GM18909 (cell line): ENCODE results near the gene PARP8.
"Not testable (repeated sequence)": the region's sequence is repeated elsewhere in the genome, so short reads cannot be mapped to it uniquely, and the experiment has no call there.

Experiments used
- ATAC-seq: cut with Tn5 transposase; IDR thresholded peaks from one replicate; pipeline ENCODE4 v1.9.1; 2021; ENCODE audit warnings: mild to moderate bottlenecking; ENCODE audit not compliant: unreplicated experiment, poor library complexity

The PARP8 gene, protein sequence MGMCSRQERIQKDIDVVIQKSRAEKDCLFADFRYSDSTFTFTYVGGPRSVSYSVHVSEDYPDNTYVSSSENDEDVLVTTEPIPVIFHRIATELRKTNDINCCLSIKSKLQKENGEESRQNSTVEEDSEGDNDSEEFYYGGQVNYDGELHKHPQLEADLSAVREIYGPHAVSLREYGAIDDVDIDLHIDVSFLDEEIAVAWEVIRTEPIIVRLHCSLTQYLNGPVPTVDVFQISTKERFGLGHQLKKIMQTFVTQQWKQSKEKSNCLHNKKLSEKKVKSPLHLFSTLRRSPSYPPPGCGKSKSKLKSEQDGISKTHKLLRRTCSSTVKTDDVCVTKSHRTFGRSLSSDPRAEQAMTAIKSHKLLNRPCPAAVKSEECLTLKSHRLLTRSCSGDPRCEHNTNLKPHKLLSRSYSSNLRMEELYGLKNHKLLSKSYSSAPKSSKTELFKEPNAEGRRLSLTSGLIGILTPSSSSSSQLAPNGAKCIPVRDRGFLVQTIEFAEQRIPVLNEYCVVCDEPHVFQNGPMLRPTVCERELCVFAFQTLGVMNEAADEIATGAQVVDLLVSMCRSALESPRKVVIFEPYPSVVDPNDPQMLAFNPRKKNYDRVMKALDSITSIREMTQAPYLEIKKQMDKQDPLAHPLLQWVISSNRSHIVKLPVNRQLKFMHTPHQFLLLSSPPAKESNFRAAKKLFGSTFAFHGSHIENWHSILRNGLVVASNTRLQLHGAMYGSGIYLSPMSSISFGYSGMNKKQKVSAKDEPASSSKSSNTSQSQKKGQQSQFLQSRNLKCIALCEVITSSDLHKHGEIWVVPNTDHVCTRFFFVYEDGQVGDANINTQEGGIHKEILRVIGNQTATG

DNA sequence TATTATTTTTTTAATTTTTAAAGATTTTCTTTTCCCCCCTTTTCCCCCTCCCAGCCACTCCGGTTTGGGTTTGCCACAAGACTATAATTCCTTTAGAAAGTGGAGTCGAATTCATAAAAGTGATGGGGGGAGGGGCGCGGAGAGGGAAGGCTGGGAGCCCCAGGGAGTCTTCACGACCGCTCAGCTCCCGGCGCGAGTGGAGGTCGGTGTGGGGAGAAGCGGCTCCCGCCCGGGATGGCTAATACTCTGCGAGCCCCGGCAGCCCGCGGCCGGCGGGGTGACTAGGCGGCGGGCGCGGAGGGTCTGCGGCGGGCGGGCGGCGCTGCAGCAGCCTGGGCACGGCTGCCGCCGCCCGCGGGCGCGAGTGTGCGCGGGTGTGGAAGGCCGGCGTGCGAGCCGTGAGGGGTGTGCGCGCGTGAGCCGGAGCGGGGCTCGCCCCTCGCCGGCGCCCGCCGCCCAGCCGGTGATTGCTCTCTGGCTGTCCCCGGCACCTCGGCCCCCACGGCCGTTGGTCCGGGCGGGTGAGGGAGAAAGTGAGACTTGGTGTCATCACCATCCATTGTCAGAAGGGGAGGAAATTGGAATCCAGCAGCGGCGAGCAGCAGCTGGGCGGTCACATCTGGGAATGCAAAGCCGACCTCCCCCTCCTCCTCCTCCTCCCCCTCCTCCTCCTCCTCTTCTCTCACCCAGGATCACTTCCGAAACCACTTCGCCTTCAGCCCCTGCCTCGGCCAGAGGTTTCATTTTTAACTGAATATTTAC lies at the start of gene PARP8:
PARP8 (plus strand) TSS at position 377 of the 762 bp plus-strand sequence. CDS start 459 bp downstream, outside the sequence.
- ATAC-seq = peak; percentile 52

DNA sequence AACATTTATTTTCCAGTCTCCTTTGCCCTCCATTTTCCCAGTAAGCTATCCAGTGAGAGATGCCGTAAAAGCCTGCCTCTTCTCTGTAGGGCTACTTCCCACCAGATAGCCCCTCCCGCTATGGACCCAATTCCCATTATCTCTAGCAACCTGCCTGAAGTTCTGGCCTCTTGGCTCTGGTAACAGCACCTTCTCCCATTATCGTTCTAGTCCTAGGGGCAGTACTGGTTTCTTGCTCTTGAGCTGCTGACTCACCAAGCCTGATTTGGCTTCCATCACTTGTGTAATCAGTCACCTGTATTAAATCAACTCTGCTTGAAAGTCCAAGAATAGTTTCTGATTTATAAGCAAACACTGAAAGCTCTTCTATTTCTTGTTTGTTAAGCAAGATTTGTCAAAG lies 42.8 kb upstream of the PARP8 start:
- no peak for ATAC-seq

DNA sequence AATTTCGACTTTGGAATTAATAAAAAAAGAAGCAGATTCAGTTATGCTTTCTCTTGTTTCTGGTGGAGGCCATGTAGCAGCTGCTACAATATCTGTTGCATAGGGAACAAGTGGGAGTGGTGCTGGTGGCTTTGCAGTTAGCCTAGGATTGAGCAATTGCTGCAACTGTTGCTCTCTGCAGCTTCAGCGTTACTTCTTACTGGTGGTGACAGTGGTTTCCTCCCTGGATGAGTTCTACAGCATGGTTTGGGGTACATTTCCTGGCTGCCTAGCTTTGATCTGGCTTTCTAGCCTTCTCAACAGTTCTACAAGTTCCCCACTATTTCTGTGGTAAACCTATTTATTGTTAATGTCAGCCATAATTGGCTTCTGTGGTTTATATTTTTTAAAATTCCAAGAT lies 31.6 kb upstream of the PARP8 start:
- not testable (repeated sequence) for ATAC-seq

DNA sequence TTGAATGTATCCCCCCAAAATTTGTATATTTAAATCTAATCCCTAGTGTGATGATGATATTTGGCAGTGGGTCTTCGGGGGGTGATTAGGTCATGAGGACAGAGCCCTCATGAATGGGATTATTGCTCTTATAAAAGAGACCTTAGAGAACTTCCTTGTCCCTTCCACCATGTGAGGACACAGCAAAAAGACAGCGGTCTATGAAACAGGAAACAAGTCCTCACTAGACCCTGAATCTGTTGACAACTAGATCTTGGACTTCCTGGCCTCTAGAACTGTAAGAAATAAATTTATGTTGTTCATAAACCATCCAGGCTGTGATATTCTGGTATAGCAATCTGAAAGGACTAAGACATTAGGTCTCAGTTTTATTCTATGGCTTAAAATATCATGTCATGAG lies 28.9 kb upstream of the PARP8 start:
- ATAC-seq = not testable (repeated sequence)

DNA sequence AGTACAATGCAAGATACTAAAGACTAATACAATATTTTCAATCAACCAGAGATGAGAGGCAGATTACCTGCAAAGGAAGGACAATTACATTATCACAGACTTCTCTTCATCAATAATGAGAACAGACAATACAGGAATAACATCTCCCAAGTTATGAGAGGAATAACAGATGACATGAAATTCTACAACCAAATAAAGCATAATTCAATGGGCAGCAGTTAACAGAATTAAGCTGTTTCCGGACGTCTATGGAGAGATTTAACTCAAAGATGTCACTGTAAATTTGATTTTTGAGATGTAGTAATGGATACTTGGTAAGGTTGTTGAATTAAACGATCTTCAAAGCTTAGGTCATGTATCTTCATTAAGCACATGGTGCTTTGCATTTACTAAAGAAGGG lies 19.8 kb upstream of the PARP8 start:
- ATAC-seq = no peak

DNA sequence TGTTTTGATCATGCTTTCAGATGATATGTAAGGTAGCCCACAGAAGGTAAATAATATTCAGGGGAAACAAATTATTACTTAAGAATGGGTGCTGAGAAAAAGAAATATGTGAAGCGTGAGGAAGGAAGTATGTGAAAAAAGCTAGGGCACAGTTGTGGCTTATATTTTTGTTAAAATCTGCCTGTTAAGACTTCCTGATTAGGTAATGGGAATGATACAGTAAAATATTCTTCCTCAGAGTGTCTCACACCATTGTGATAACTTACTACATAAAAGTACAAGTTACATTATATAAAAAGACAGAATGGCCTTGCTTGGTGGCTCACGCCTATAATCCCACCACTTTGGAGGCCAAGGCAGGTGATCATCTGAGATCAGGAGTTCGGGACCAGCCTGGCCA lies 18.7 kb upstream of the PARP8 start:
- no peak for ATAC-seq

DNA sequence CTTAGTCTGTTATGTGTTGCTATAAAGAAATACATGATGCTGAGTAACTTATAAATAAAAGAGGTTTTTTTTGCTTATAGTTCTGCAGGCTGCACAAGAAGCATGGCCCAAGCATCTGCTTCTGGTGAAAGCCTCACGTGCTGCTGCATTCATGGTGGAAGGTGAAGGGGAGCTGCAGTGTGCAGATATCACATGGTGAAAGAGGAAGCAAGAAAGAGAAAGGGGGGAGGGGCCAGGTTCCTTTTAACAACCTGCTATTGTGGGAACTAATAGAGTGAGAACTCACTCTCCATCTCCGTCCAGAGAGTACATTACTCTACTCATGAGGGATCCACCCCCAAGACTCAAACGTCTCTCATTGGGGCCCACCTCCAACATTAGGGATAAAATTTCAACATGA lies 12.5 kb upstream of the PARP8 start:
- ATAC-seq = peak; percentile 99

DNA sequence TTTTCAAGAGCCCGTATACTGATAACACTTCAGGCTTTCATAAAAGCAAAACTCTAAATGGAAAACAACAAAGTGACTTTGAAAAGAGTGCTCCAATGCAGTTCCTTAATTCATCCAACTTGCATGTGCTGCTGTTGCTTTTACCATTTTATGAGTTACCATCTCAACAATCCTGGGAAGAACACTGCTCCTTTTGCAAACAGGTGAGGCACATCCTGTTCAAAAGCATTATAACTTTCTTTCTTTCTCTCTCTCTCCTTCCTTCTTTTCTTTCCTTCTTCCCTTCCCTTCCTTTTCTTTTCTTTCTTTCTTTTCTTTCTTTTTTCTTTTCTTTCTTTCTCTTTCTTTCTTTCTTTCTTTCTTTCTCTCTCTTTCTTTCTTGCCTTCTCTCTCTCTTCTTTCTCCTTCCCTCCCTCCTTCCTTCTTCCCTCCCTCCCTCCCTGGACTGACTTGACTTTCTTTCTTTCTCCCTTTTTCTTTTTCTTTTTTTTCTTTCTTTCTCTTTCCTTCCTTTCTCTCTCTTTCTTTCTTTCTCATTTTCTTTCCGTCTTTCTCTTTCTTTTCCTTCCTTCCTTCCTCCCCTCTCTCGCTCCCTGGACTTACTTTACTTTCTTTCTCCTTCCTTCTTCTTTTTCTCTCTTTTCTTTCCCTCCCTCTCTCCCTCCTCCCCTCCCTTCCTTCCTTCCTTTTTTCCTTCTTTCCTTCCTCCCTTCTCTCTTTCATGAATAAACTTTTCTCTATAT lies 11.2 kb upstream of the PARP8 start:
- no peak for ATAC-seq

DNA sequence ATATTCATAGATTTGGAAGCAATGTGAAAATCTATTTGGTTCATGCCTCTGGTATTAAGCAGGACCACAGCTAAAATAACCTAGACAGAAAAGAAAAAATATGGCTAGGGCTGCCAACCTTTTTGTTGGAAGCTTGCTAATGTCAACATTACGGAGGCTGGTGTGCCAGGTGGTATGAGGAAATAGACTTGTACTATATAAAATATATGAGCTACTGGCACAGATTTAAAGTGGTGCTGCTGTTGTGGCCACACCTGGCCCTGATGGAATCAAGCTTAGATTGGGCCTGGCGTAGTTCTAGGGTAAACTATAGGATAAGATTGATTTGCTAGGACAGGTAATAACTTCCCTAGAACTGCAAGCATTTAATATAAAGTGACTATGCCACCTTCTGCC lies 10.6 kb upstream of the PARP8 start:
- ATAC-seq = no peak

DNA sequence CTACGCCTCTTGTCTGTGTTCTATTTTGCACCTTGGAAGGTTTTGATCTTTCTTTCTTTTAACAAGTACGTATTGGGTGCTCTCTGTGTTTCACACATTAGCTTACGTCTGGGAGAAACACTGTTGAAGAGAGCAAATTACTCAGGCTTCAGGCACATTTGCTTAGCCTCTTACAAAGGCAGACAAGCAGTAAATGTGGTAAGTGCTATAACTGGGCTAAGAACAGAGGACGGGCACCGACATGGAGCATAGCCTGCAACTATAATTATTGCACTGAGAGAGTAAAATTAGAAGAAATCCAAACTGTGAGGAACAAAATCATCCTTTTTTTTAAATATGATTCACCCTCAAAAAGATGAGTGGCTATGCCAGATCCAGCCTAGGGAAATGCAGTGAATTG lies 9.4 kb upstream of the PARP8 start:
- ATAC-seq = no peak

DNA sequence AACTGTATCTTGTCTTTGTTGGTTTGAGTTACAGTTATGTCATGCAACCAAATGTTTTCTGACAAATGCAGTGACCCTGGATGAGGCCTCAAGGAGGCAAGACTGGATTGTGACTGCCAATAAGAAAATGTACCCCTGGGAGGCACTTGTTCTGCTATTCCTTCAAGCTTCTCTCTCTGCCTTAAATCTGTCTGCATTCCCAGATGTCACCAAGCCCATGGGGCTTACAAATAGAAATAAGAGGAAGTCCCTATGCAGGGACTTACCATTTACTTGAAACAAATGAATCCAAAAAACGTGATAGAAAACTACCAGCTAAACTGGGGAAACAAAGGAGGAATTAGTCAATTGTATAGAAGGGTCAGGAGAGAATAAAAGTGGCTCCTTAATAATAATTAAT lies 8.2 kb upstream of the PARP8 start:
- no peak for ATAC-seq

DNA sequence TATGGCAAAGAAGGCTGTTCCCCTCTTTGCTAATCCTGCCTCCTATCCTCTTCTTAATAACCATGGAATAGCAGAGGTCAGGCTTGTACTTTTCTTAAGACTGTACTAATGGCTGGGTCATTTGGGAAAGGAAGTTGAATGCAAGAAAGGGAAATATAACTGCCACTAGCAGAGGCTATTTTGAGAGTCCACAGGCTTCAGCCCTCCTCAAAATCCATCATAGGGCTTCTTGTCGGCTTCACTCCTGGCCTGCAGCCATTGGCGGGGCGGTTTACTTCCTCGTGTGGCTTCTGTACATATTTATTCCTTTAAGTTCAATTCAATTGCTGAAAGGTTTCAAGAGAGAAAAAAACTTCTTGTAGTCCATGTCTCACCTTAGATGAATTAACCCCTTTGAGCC lies 2.8 kb upstream of the PARP8 start:
- no peak for ATAC-seq

DNA sequence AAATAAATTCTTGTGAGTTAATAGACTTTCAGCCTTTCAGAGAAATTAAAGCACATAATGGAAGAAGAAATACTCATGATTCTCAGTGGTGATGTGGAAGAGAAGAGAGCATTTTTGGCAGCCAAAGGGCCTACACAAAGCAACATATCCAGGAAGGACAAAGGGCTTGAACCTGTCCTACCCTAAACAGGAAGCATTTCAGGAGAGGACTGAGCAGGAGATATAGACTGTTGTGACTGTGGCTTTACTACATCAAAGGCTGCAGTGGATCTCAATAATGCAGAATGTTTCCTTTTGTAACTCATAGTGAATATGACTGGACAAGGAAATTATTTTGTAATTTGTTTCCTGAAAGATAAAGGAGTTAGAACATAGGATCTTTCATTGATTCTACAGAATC lies 1.3 kb upstream of the PARP8 start:
- no peak for ATAC-seq

DNA sequence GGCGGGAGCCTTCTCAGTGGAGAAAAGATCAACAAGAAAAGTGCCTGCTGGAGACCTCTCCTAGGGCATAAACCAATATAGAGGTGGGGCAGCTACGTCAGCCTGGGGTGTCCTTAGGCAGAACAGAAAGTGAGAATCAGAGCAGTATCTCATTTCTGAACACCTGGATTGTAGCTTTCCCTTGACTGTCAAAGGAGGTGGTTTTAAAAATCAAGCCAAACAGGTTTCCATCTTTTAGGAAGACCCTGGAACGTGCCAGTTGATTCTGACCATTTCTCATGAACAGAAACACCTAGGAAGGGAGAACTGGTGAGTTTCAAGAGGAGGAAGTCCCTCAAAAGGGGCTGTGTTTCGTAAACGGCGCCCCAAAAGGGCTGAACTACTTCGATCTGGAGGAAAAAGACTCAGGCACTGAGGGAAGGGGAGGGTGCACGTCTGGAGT lies 655 bp upstream of the PARP8 start:
- not testable (repeated sequence) for ATAC-seq

DNA sequence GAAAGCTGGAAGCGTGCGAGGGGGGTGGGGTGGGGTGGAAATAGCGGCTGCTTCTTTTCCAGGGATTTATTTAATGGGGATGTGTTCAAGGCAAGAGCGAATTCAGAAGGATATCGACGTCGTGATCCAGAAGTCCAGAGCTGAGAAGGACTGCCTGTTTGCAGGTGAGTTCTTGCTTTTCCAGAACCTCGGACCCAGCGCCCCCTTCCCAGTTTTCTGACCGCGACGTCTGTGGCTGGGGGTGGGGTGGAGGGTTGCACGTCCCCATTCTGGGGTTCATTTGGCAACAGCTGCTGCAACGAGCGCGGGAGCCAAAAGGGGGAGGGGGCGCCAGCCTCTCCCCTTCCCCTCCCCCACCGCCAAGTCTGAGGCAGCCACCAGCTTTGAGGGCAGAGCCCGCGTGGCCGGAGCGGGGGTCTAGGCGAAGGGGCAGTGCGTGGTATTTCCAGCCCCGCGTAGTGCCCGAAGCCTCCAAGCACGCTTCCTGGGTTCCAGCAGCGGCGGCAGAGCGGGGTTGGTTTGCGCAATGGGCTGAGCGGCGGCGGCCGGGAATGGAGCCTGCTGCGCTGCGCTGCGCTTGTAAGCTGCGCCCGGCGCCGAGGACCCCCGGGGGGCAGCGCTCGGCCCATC lies 701 bp downstream of the PARP8 start:
- ATAC-seq = peak; percentile 47

DNA sequence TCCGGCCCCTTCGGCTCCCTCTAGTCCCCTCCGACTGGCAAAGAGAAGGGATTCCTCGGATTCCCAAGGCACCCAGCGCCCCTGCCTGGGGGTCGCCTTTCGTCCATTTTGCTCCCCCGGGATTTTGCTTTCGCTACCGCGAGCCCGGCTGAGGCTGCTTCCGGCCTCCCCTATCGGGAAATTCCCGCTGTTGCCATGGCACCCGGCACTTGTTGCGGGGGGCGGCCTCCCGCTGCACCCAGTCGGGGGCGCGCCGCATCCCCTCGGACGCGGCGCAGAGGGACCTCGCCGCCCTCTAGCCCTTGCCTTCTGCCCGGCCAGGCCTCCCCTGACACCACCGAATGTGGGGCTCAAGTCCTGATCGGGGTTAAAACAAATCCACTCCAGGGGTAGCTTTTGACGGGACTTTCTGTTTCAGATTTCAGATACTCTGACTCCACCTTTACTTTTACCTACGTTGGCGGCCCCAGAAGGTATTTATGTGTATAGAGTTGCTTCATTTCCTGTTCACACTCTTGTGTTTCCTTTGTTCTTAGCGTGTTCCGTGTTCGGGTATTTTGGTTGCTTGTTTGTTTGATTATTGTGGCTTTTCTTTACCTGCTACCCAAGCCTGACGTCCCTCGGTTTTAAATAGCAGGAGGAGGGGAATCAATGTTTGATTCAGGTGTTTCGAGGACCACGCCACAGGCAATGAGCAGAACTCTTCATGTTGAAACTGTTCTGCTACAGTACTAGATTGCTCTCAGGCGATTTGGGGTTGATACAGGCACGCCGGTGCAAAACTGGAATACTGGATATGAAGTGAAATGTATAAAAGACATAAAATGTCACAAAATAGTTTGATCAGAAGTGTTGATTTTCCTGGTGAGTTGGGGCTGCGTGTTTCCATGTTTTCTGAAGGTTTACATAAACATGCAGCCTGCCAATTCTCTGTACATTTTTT lies 1.5 kb downstream of the PARP8 start:
- ATAC-seq = peak; percentile 91

DNA sequence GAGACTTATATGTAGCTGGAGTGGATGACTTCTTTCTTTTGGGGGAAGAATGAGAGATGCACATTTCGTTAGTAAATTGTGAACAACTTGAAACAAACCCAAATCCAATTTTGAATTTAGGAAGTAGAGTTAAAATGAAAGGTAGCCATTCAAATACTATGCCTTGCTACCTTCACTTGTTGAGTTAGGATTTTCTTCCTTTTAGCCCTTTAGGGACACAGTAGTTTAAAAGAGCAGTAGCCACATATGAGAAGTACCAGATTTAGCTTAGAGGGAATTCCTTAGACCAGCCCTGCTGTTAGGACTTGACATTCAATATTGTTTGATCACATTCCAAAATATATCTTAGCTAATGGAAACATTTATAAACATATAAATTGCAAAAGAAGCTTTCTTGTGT lies 2.2 kb downstream of the PARP8 start:
- ATAC-seq = not testable (repeated sequence)

DNA sequence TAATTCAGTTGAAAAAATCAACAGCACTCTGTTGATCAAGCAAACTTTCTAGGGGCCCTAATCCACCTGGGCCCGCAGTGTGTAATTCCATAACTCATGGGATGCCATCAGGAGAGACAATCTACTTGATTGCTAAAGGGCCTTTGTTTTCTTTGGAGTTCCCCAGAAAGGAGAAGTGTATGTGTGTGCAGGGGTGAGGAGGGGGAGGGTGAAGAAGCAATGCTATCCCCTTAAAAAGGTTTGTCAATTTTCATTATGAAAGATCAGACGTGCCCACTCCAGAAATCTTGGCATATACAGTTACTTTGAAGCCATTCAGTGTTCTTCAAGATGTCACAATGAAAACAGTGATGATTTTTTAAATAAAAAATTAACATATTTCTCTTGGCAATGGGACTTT lies 6.2 kb downstream of the PARP8 start:
- no peak for ATAC-seq
